ENCODE results near the gene OXLD1. TPM values are rescaled to one million over a fixed set of nuclear protein-coding genes. Genes with fewer than 3 reads are reported as not detected.

The OXLD1 gene
- total and polyA plus RNA-seq, 8 donors: 9.4 to 57.2 (median 16.4) TPM

- Histone ChIP-seq H3K9me3 (no peaks in the 10 kb centered on the region), H3K4me3 (no peak overlapping the region), H3K27ac (no peak overlapping the region), H3K27me3 (no peaks in the 10 kb centered on the region), H3K4me1 (peaks cover 10 to 19% (median 13%) of the 10 kb centered on the region in 3 donors), H3K36me3 (peaks cover 0 to 43% (median 15%) of the 10 kb centered on the region in 3 donors)
- ATAC-seq (no peak), DNase-seq (peak in 1 of 6 donors; percentile 63), FAIRE-seq (no peak)
- intact Hi-C loops (cut with DNase I): no loop called here
- no peak for TF ChIP-seq CTCF (IDR thresholded peaks at IDR 0.05)
- WGBS, 2 donors: 90 to 92% methylated on average over 20 of the region's 20 CpGs
Measured at GRCh38 chr17:81686614-81687013, 20.2 kb upstream of the OXLD1 start.

- H3K4me3 ChIP-seq: peak overlapping the region in 2 of 4 donors; percentile 97
- WGBS, 2 donors: 58 to 61% methylated on average over 12 of the region's 12 CpGs
Measured at GRCh38 chr17:81685108-81685507, 18.7 kb upstream of the OXLD1 start.

GRCh38 chr17:81684442-81684911 is 18.1 kb upstream of the OXLD1 start:
- peaks cover 0 to 26% (median 15%) of the 10 kb centered on the region in 3 donors for H3K36me3 ChIP-seq
- no peaks in the 10 kb centered on the region for H3K9me3 ChIP-seq
- H3K4me1 ChIP-seq: peaks cover 10 to 19% (median 13%) of the 10 kb centered on the region in 3 donors
- H3K4me3 ChIP-seq: peak overlapping the region; percentile 81 to 99 (median 97)
- DNase-seq (no peak), ATAC-seq (no peak), FAIRE-seq (no peak)
- no peak for TF ChIP-seq CTCF (IDR thresholded peaks at IDR 0.05)
- intact Hi-C loops (cut with DNase I): no loop called here
- H3K27me3 ChIP-seq: no peaks in the 10 kb centered on the region
- WGBS, 2 donors: 1% methylated on average over 16 of the region's 16 CpGs
- peak overlapping the region; percentile 51 to 62 (median 56) for H3K27ac ChIP-seq

More at GRCh38 chr17:81685108-81685507, 18.7 kb upstream of the OXLD1 start:
- no peak for TF ChIP-seq CTCF (IDR thresholded peaks at IDR 0.05)
- no peaks in the 10 kb centered on the region for H3K27me3 ChIP-seq
- peaks cover 10 to 19% (median 13%) of the 10 kb centered on the region in 3 donors for H3K4me1 ChIP-seq
- H3K36me3 ChIP-seq: peaks cover 0 to 31% (median 15%) of the 10 kb centered on the region in 3 donors
- no peak for ATAC-seq
- H3K9me3 ChIP-seq: no peaks in the 10 kb centered on the region
- FAIRE-seq: no peak
- no peak for DNase-seq
- intact Hi-C loops (cut with DNase I): no loop called here
- no peak overlapping the region for H3K27ac ChIP-seq

- Histone ChIP-seq H3K27ac (peak within 1 kb of the TSS; percentile 56 to 76 (median 68)), H3K27me3 (no peaks in the 10 kb centered on the region), H3K36me3 (peaks cover 0 to 23% (median 15%) of the 10 kb centered on the region in 3 donors), H3K4me3 (peak within 1 kb of the TSS; percentile 81 to 99 (median 97)), H3K9me3 (no peaks in the 10 kb centered on the region), H3K4me1 (peaks cover 10 to 19% (median 13%) of the 10 kb centered on the region in 3 donors)
- 1% methylated on average over 81 to 112 of the region's 112 CpGs for WGBS, 2 donors
- FAIRE-seq (peak; percentile 64), DNase-seq (peak; percentile 95 to 99 (median 98)), ATAC-seq (peak; percentile 97 to 98 (median 98))
- TF ChIP-seq CTCF (IDR thresholded peaks at IDR 0.05): no peak
- intact Hi-C loops (cut with DNase I): no loop called here
Measured at GRCh38 chr17:81683584-81684441, 17.4 kb upstream of the OXLD1 start, which contains the start of the genes ARL16 and HGS. TSS of gene ARL16 (minus strand) at chr17:81683797. CDS start at chr17:81683753, 44 bp downstream. TSS of gene HGS (plus strand) at chr17:81684011. CDS start at chr17:81684067, 56 bp downstream.

All from pancreas (tissue), 10 donors.